ENCODE measurements around the gene ZNF580.

The ZNF580 gene

DNA sequence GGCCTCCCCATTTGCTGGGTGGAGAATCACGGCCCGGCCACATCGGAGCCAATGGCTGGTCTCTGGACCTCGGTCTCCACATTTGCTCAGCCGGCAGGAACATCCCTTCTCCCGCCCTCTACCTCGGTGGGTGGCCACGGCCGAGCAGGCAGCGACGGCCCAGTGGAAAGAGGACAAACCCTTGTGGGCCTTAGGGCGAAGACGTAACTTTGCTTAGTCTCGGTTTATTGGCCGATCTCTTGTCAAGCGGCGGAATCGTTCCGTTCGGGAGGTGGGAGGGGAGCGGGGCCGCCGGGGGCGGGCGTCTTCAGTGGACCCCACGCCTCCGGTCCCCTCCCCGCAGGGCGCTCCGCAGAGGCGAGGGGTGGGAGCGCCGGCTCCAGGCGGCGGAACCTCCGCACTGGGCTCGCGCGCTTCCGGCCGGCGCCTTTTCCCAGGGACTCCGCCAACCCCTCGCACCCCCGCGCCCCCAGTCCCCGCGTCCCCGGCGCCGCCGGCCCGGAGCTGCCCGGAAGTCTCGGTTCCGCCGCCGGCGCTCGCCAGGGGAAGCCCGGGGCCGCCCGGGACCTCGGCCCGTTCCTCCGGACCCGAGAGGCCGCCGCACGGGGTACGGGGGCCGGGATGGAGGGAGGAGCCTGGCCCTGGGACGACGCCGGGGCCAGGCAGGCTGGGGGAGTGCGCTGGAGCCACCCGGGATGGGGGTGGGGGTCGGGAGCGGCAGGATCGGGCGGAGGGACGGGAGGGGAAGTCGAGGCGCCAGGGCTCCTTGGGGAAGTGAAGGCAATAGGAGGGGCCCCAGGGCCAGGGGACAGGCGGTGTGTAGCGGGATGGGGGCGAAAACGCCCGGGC lies at the start of gene ZNF580:
ZNF580 (plus strand) TSS at position 426 of the 849 bp plus-strand sequence. CDS start 1,507 bp downstream, outside the sequence.
- peak; percentile 55 for DNase-seq

GRCh38 chr19:55591555-55591954 lies 49.2 kb upstream of the ZNF580 start:
- DNase-seq = no peak

GRCh38 chr19:55592391-55593090 lies 48.3 kb upstream of the ZNF580 start:
- DNase-seq = no peak

- no peak for DNase-seq
Measured at GRCh38 chr19:55593096-55593772, 47.6 kb upstream of the ZNF580 start.

DNA sequence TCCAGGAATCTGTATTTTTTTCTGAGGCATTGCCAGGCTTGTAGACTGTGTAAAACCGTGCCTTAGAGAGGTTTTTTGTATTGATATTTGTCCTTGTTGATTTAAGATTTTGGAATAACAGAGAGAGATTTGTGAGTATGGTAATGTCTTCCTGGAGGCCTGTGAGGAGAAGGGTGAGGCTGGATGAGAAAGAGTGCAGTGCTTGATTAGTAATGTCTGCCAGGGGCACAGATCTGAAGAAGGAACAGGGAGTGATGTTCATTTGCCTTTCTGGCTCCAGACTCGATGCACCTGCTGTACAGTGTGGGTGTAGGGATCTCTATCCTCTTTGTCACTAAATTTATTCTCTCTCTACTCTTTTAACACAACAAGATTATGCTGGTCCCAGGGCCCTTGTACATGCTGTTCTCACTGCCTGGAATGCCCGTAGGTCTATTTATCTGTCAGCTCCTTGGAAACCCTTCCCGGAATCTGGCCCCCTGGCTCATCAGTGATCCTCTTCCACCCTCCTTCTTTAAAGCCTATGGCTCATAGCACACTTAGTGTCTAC lies 45.7 kb upstream of the ZNF580 start:
- no peak for DNase-seq

- DNase-seq = no peak
Measured at GRCh38 chr19:55596304-55596703, 44.5 kb upstream of the ZNF580 start.

DNA sequence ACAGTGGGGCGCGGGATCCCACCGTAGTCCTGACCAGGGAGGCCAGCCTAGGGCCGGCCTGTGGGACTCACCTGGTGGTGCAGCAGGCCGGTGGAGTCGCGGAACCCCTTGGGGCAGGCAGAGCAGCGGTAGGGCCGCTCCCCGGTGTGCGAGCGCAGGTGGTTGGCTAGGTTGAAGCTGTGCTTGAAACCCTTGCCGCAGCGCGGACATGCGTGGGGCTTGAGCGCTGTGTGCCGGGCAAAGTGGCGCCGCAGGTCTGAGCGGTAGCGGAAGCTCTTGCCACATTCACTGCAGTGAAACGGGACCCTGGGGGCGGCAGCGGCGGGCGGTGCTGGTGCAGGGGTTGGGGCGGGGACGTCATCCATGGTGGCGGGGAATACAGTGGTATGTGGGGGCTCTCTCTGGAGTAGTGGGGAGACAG lies 43.3 kb upstream of the ZNF580 start:
- DNase-seq = no peak

DNA sequence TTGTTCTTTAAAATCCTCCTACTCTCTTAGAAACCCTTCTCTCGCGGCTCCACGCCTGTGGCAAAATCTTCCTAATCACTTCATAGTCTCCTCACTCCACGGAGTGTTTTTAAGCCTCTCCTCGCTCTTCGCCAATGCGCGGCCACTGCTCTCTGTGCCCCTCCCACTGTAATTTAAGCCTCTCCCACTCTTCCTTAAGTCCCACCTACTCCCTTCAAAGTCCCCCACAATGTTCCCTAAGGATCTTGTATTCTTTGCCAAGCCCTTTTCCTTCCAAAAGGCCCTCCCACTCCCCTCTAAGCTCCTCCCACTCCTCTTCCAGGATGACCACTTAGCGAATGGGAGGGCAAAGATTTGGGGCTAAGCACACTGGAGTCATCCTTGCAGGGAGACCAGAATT lies 42.8 kb upstream of the ZNF580 start:
- no peak for DNase-seq

DNA sequence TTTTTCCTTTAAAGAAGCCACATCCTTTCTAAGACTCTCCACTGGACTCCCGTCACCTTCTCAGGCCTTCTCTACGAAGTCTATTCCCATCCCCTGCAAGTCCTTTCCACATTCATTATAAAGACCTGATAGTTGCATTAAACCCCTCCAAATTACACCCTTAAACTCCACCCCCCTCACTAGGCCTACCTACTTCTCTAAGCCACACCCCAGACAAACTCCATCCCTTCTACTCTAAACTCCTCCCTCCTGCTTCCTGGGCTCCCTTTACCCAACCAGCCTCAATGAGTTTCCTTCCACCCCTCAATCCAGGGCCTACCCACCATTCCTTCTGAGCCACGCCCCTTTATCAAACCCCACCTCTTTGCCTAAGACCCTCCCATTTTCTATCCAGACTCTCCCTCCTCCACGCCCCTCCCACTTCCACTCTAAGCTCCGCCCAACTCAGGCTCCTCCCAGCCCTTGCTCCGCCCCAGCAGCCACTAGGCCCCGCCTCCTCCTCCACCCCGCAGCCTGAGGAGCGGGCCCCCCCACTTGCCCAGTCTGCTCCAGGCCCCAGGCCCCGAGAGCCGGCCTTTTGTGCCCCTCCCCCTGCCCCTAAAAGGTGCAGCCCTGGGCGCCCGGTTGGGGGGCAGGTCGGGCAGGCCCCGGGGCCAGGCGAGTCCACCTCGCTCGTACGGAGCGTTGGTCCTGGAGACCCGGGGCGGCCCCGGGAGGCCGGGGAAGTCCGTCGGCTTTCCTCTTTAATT lies 41.9 kb upstream of the ZNF580 start:
- peak; percentile 85 for DNase-seq

DNA sequence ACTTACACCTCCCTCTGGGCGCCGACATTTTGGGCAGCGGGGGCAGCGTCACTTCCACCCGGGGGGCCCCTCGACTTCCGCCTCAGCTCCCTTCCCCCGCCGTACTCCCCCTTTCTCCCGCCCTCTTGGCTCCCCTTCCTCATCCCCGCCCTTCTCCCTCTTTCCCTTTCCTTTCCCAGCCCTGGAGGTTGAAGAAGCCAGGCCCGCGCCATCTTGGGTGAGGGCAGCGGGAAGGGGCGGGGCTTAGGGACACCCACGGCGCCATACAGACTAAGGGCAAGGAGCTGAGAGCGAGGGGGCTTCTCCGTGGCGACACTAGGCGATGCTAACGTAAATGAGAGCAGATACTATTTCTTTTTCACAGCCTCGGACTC lies 41.3 kb upstream of the ZNF580 start, which contains the start of gene FIZ1:
FIZ1 (minus strand) TSS at position 50 of the 374 bp plus-strand sequence. CDS start 1,652 bp downstream, outside the sequence.
- peak; percentile 97 for DNase-seq

DNA sequence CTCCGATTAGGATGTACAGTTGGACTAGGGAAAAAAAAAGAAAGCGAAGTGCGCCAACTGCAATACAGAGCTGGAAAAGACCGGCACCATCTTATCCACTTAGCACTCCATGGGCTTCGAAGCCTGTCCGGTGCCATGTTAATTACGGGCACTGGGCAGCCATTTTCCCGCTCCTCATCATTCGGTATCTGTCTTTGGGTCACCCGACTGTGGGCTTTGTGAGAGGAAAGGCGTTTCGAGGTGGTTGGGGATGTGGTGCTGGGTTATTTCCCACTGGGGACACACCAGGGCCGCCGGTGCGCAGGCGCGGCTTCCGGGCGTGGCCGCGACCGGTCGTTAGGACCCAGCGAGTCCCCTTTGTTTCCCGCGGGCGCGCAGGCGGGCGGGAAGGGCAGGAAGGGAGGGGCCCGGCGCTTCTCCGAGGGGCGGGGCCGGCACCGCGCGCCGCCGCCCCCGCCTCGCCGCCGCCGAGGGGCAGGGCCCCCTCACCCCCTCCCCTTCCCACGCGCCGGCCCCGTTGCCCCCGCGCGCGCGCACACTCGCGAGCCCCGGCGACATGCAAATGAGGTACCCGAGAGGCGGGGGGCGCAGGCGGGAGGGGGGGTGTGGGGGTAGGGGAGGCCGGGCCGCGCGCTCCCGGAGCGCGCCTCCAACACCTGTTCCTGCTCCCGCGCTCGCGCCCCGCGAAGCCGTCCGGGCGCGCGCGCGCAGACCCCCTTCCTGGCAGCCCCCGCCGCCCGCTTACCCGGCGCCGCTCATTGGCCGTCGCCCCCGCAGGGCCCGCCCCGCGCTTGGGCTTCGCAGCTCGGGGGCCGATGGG lies 40.8 kb upstream of the ZNF580 start, which contains the start of gene ZNF524:
ZNF524 (plus strand) TSS at position 447 of the 820 bp plus-strand sequence. CDS start 1,825 bp downstream, outside the sequence.
- peak; percentile 97 for DNase-seq

GRCh38 chr19:55600662-55601028 lies 40.2 kb upstream of the ZNF580 start:
- no peak for DNase-seq

DNA sequence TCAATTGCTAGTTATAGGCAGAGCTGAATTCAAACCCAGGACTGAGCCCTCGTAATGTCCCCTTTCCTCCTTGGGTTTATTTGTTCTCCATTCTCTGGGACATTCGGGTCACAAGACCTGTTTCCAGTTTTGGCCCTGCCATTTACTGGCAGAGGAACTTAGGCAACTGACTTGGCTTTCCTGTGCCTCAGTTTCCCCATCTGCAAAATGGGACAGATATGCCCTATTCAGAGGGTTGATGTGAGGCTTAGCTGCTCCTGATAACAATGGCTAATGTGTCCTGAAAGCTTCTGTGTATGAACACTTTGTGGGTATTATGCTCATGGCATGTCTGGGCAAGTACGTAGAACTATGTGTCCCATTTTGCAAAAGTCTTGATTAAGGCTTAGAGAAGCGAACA lies 39.7 kb upstream of the ZNF580 start:
- DNase-seq = no peak

GRCh38 chr19:55602104-55603001 lies 38.4 kb upstream of the ZNF580 start:
- DNase-seq = no peak

- no peak for DNase-seq
Measured at GRCh38 chr19:55603115-55603514, 37.7 kb upstream of the ZNF580 start.

DNA sequence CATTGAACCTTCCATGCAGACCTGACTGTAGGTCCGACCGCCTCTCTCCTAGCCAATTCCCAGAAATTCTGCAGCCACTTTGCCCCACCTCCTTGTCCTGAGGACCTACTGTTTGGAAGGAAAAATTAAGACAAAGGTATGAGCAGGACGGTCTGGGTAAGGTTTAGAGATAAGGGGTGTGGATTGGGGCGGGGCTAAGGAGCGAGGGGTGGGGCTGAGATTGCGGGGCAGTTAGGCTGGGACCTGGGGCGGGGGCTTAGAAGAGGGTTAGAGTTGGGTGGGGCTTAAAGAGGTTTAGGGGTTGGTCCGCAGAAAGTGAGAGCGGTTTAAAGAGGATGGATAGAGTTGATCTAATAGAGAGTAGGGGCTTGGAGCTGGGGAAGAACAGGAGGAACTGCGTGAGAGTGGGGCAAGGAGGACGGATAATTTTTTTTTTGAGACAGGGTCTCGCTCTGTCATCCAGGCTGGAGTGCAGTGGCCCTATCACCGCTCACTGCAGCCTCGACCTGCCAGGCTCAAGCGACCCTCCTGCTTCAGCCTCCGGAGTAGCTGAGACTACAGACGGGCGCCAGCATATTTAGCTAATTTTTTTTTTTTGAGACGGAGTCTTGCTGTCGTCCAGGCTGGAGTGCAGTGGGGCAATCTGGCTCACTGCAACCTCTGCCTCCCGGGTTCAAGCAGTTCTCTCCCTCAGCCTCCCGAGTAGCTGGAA lies 37.1 kb upstream of the ZNF580 start:
- DNase-seq = no peak

GRCh38 chr19:55605207-55605636 lies 35.6 kb upstream of the ZNF580 start:
- DNase-seq = peak; percentile 91

DNA sequence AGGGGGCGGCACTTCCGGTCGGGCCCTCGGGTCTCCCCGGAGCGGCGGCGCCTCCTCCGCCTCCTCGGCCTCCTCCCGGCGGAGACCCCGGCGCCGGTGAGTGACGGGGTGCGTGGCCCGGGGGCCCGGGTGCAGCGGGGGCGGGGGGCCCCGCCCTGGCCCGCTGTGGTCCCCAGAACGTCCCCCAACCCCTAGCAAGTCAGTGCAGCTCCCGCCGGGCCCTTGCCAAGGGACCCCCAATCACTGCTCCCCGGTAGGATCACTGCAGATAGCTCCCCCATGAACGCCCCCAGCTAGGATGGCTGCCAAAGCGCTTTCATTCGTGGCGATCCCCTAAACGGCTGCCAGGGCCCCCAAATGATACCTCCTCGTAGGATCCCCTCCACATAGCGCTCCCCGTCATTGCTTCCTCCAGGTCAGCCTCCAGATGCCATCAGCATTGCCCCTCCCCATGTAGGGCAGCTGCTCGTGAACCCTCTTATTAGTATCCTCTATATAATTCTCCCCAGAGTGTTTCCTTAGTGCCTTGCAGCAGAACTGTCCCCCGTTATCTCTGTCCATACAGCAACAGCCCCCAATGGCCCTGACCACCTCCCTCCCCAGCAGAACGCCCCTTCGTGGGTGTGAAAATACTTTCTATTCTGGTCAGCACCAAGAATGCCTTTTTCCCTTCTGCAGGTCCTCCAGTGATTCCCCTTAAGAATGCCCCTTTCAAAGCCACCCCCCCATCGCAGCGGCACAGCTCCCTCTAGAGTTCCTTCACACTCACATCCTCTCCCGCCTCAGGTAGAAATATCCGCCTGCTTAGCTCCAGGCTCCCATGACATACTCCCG lies 34.9 kb upstream of the ZNF580 start, which contains the start of gene ZNF865:
ZNF865 (plus strand) TSS at position 11 of the 834 bp plus-strand sequence. CDS start 7,972 bp downstream, outside the sequence.
- peak; percentile 58 for DNase-seq

DNA sequence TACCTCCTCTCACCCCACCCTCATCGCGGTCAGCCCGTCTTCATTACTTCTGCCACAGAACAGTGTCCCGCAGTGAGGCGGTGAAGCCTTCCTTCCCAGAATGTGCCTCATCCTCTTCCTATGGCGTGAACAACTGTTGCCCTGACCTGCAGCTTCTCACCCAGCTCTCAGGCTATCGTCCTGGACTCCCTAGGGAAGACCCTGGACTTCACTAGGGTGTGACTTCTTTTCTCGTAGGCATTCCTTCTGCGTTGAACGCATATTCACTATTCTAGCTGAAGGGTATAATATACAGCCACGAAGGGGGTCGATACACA lies 34.4 kb upstream of the ZNF580 start:
- DNase-seq = no peak
